ENCODE results near the gene DENND4A.

- TF ChIP-seq EZH2 (IDR thresholded peaks at IDR 0.05; ENCODE audit: borderline replicate concordance, low read depth, low read length, severe bottlenecking), result no peak
- TF ChIP-seq, protein P1, sequence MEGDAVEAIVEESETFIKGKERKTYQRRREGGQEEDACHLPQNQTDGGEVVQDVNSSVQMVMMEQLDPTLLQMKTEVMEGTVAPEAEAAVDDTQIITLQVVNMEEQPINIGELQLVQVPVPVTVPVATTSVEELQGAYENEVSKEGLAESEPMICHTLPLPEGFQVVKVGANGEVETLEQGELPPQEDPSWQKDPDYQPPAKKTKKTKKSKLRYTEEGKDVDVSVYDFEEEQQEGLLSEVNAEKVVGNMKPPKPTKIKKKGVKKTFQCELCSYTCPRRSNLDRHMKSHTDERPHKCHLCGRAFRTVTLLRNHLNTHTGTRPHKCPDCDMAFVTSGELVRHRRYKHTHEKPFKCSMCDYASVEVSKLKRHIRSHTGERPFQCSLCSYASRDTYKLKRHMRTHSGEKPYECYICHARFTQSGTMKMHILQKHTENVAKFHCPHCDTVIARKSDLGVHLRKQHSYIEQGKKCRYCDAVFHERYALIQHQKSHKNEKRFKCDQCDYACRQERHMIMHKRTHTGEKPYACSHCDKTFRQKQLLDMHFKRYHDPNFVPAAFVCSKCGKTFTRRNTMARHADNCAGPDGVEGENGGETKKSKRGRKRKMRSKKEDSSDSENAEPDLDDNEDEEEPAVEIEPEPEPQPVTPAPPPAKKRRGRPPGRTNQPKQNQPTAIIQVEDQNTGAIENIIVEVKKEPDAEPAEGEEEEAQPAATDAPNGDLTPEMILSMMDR (IDR thresholded peaks at IDR 0.05; ENCODE audit: borderline replicate concordance, extremely low read depth, low read length, poor library complexity, severe bottlenecking), result no peak
Observed at GRCh38 chr15:65834603-65835282, 42.6 kb upstream of the DENND4A start.
